CD14-positive monocyte (primary cell): Measurements from ENCODE around the gene MECR. TPM values are rescaled to one million over a fixed set of nuclear protein-coding genes. Genes with fewer than 3 reads are reported as not detected.

Source experiments
- DNase-seq, 3 donors: peaks; one replicate each; pipeline ENCODE4 v3.0.0-alpha.2; 2011 to 2022
- H2AFZ ChIP-seq: 2 replicates; pipeline ENCODE4 v1.6.0; 2012; ENCODE audit warnings: mild to moderate bottlenecking, low read depth, low read length, inconsistent platforms; ENCODE audit not compliant: insufficient read depth, poor library complexity, severe bottlenecking
- H3K27ac ChIP-seq, 2 donors: 1 replicate in 1 of 2; 2 replicates in 1 of 2; pipeline ENCODE4 v1.5.1; 2012 to 2013; ENCODE audit warnings: low read length in 2 of 2, control low read depth in 1 of 2, inconsistent platforms in 1 of 2, low read depth in 1 of 2, mild to moderate bottlenecking in 1 of 2
- H3K27me3 ChIP-seq, 2 donors: one replicate each; pipeline versions ENCODE4 v1.6.0 to v1.6.1; 2011 to 2013; ENCODE audit warnings: low read length in 2 of 2; ENCODE audit not compliant: control insufficient read depth in 2 of 2, insufficient read depth in 2 of 2
- H3K36me3 ChIP-seq, 2 donors: replicated peaks in 1 of 2; 1 replicate in 1 of 2; 2 replicates in 1 of 2; pipeline versions ENCODE4 v1.5.1 to v1.6.1; 2012 to 2013; ENCODE audit warnings: low read length in 2 of 2, control low read depth in 1 of 2, inconsistent platforms in 1 of 2, mild to moderate bottlenecking in 1 of 2; ENCODE audit not compliant: insufficient read depth in 2 of 2, control insufficient read depth in 1 of 2
- H3K4me1 ChIP-seq, 2 donors: 1 replicate in 1 of 2; 2 replicates in 1 of 2; pipeline versions ENCODE4 v1.5.1 to v1.6.1; 2012 to 2013; ENCODE audit warnings: low read length in 2 of 2, control low read depth in 1 of 2, inconsistent platforms in 1 of 2, mild to moderate bottlenecking in 1 of 2, moderate library complexity in 1 of 2; ENCODE audit not compliant: insufficient read depth in 2 of 2, control insufficient read depth in 1 of 2
- H3K4me2 ChIP-seq: replicated peaks from 2 replicates; pipeline ENCODE3; 2012; ENCODE audit warnings: low read length, moderate library complexity, mild to moderate bottlenecking; ENCODE audit not compliant: poor library complexity, severe bottlenecking; ENCODE audit errors: extremely low read depth
- H3K4me3 ChIP-seq, 3 experiments: fragments of 200-600 bp in 1 of 3; sonication (generic) in 1 of 3; replicated peaks in 1 of 3; 1 replicate in 2 of 3; 2 replicates in 1 of 3; pipeline ENCODE4 v1.5.1; 2011 to 2013; ENCODE audit warnings: low read length in 3 of 3, mild to moderate bottlenecking in 3 of 3, control low read depth in 2 of 3, low read depth in 2 of 3, inconsistent platforms in 1 of 3, moderate library complexity in 1 of 3
- H3K79me2 ChIP-seq: 2 replicates; pipeline ENCODE4 v1.6.0; 2012; ENCODE audit warnings: mild to moderate bottlenecking, control low read depth, inconsistent platforms, low read length, moderate library complexity; ENCODE audit not compliant: insufficient read depth
- H3K9ac ChIP-seq: 2 replicates; pipeline ENCODE4 v1.6.0; 2017; ENCODE audit warnings: low read length, mild to moderate bottlenecking; ENCODE audit not compliant: insufficient read depth, poor library complexity, severe bottlenecking
- H3K9me3 ChIP-seq, 2 donors: replicated peaks in 1 of 2; 1 replicate in 1 of 2; 2 replicates in 1 of 2; pipeline versions ENCODE4 v1.5.1 to v1.6.1; 2012 to 2013; ENCODE audit warnings: low read length in 2 of 2, control low read depth in 1 of 2; ENCODE audit not compliant: control insufficient read depth in 1 of 2, insufficient read depth in 1 of 2
- H4K20me1 ChIP-seq: 2 replicates; pipeline ENCODE4 v1.6.0; 2012; ENCODE audit warnings: mild to moderate bottlenecking, low read length, control low read depth, moderate library complexity; ENCODE audit not compliant: insufficient read depth
- H3K27ac Mint-ChIP-seq, 7 donors: one replicate each; pipeline ENCODE4 v1.8.0; 2020; ENCODE audit warnings: mild to moderate bottlenecking in 7 of 7, mixed read lengths in 7 of 7, moderate library complexity in 6 of 7, inconsistent platforms in 2 of 7
- H3K27me3 Mint-ChIP-seq, 3 donors: one replicate each; pipeline ENCODE4 v1.8.0; 2021 to 2022; ENCODE audit warnings: low read depth in 3 of 3, mild to moderate bottlenecking in 3 of 3, mixed read lengths in 3 of 3, moderate library complexity in 3 of 3, inconsistent platforms in 1 of 3
- H3K36me3 Mint-ChIP-seq, 2 donors: one replicate each; pipeline ENCODE4 v1.8.0; 2020; ENCODE audit warnings: mixed read lengths in 2 of 2, inconsistent platforms in 1 of 2, mild to moderate bottlenecking in 1 of 2
- H3K4me1 Mint-ChIP-seq: one replicate; pipeline ENCODE4 v1.8.0; 2020; ENCODE audit warnings: mild to moderate bottlenecking, mixed read lengths
- H3K4me3 Mint-ChIP-seq, 2 donors: one replicate each; pipeline ENCODE4 v1.8.0; 2020; ENCODE audit warnings: mild to moderate bottlenecking in 2 of 2, mixed read lengths in 2 of 2, moderate library complexity in 1 of 2
- H3K9me3 Mint-ChIP-seq, 7 donors: one replicate each; pipeline ENCODE4 v1.8.0; 2020 to 2022; ENCODE audit warnings: mixed read lengths in 7 of 7, mild to moderate bottlenecking in 6 of 7, moderate library complexity in 6 of 7, inconsistent platforms in 2 of 7
- WGBS: methylation state at CpG from one replicate; pipeline ENCODE4 v1.1.5; 2013; ENCODE audit warnings: missing lambda C conversion rate; ENCODE audit not compliant: insufficient coverage; 5-methylcytosine and 5-hydroxymethylcytosine counted together
- intact Hi-C, 2 donors: fragments of 100-400 bp; cut with micrococcal nuclease; formaldehyde crosslinking; loops; one replicate each; pipeline versions ENCODE4 v1.15.0 to v1.15.1; 2023
- polyA plus RNA-seq, 3 donors: library from polyadenylated mRNA; depleted of rRNA in 1 of 3; unstranded in 2 of 3; stranded (reverse) in 1 of 3; fragments of 300-500 nt in 2 of 3; fragments of >200 nt in 1 of 3; fragmentation: Illumina TruSeq in 2 of 3; gene quantifications; 1 replicate in 2 of 3; 2 replicates in 1 of 3; pipeline ENCODE4 v1.2.3, GENCODE V29; 2012 to 2021
- TF ChIP-seq, protein P1 (sequence below): fragments of 200-600 bp; IDR thresholded peaks from one replicate; pipeline ENCODE4 v1.8.0; 2022; ENCODE audit warnings: antibody characterized with exemption, mild to moderate bottlenecking

Gene MECR
- polyA plus RNA-seq, 3 donors = 6.3 to 8.5 (median 7.5) TPM

DNA sequence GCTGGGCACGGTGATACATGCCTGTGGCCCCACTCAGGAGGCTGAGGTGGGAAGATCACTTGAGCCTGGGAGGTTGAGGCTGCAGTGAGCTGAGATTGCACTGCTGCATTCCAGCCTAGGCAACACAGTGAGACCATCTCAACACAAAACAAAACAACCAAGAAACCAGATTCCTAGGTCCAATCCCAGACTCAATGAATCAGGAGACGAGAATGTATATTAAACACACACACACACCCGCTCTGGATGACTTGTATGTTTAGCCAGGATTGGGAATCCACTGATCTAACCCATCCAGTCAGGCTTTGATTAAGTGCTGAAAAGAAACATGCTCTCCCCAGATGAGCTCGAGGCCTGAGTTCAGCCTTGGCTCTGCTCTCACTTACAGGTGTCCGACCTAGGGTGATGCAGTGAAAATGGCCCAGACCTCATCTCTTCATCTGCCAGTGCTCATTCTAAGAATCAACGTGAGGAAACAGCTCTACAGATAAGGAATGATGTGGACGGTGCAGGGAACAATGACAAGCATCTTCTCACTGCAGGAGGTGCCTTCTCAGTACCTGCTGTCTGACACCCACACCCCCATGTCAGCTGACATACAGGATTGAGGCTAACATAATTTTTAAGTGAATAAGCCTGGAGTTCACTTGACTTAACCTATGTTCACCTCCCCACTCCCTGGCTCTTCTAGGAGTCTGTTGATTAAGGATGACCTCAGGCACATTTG lies 33.7 kb downstream of the MECR start:
- peaks cover 12 to 14% of the 10 kb centered on the region in 2 donors for H3K4me1 ChIP-seq
- no peaks in the 10 kb centered on the region for H4K20me1 ChIP-seq
- Mint-ChIP-seq H3K27me3 (no peaks in the 10 kb centered on the region), H3K4me3 (no peak overlapping the region), H3K36me3 (peaks cover 29 to 36% of the 10 kb centered on the region in 2 donors), H3K27ac (no peak overlapping the region), H3K4me1 (peaks cover 12% of the 10 kb centered on the region), H3K9me3 (no peaks in the 10 kb centered on the region)
- intact Hi-C loops = no loop called here
- no peak overlapping the region for H3K27ac ChIP-seq
- TF ChIP-seq, protein P1, sequence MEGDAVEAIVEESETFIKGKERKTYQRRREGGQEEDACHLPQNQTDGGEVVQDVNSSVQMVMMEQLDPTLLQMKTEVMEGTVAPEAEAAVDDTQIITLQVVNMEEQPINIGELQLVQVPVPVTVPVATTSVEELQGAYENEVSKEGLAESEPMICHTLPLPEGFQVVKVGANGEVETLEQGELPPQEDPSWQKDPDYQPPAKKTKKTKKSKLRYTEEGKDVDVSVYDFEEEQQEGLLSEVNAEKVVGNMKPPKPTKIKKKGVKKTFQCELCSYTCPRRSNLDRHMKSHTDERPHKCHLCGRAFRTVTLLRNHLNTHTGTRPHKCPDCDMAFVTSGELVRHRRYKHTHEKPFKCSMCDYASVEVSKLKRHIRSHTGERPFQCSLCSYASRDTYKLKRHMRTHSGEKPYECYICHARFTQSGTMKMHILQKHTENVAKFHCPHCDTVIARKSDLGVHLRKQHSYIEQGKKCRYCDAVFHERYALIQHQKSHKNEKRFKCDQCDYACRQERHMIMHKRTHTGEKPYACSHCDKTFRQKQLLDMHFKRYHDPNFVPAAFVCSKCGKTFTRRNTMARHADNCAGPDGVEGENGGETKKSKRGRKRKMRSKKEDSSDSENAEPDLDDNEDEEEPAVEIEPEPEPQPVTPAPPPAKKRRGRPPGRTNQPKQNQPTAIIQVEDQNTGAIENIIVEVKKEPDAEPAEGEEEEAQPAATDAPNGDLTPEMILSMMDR = no peak
- no peak overlapping the region for H2AFZ ChIP-seq
- H3K79me2 ChIP-seq = no peaks in the 10 kb centered on the region
- no peak overlapping the region for H3K4me2 ChIP-seq
- 93% methylated on average over 4 of the region's 7 CpGs for whole genome bisulfite sequencing
- H3K27me3 ChIP-seq = no peaks in the 10 kb centered on the region
- peaks cover 17 to 40% of the 10 kb centered on the region in 2 donors for H3K36me3 ChIP-seq
- H3K9ac ChIP-seq = no peak overlapping the region
- H3K9me3 ChIP-seq = no peaks in the 10 kb centered on the region
- no peak for DNase-seq
- H3K4me3 ChIP-seq = no peak overlapping the region

DNA sequence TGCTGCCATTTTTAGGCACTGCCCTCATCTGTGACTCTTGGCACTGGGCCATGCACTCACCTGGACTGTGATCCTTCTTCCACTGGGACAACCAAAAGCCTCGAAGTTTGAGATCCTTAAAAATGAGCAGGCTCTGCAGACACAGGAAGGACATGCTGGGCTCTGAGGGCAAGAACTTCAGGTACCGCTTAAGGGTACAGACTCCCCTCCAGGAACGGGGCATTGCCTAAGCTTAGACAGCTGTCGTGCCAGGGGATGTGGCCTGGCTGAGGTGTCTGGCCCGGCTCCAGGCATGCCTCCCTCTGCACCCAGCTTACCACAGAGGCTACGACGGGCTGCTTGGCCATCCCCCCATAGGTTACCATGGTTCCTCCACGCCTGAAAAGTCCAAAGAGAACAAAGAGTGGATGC lies 34.8 kb downstream of the MECR start:
- H3K9me3 Mint-ChIP-seq = peaks cover 0 to 2% (median 0%) of the 10 kb centered on the region in 7 donors
- Histone ChIP-seq H3K79me2 (no peaks in the 10 kb centered on the region), H3K36me3 (peaks cover 17 to 40% of the 10 kb centered on the region in 2 donors), H3K9me3 (no peaks in the 10 kb centered on the region), H3K9ac (no peak overlapping the region), H3K27ac (no peak overlapping the region), H2AFZ (no peak overlapping the region), H3K4me3 (no peak overlapping the region), H3K4me1 (peaks cover under 1 to 2% of the 10 kb centered on the region in 2 donors), H4K20me1 (no peaks in the 10 kb centered on the region), H3K4me2 (no peak overlapping the region), H3K27me3 (no peaks in the 10 kb centered on the region)
- no peak overlapping the region for H3K4me3 Mint-ChIP-seq
- H3K4me1 Mint-ChIP-seq = peaks cover under 1% of the 10 kb centered on the region
- no peak overlapping the region for H3K27ac Mint-ChIP-seq
- 2% methylated on average over 5 of the region's 8 CpGs for WGBS
- TF ChIP-seq, protein P1 = no peak
- intact Hi-C loops = no loop called here
- no peak for DNase-seq
- peaks cover 25 to 35% of the 10 kb centered on the region in 2 donors for H3K36me3 Mint-ChIP-seq
- H3K27me3 Mint-ChIP-seq = no peaks in the 10 kb centered on the region
